ENCODE data around the gene CPA3.

CPA3 gene

GRCh38 chr3:148931574-148931973, 66.5 kb downstream of the CPA3 start:
- Histone ChIP-seq H3K36me3 (ENCODE audit: insufficient read depth, low read length) (no peaks in the 10 kb centered on the region), H3K27me3 (ENCODE audit: insufficient read depth, low read length, poor library complexity) (peaks cover 18% of the 10 kb centered on the region), H3K9me3 (ENCODE audit: insufficient read depth, low read length, severe bottlenecking) (no peaks in the 10 kb centered on the region), H3K4me1 (ENCODE audit: insufficient read depth, low read length) (no peaks in the 10 kb centered on the region), H4K20me1 (ENCODE audit: insufficient read depth, low read length) (no peaks in the 10 kb centered on the region), H3K9ac (ENCODE audit: low read depth, low read length) (no peak overlapping the region), H3K27ac (ENCODE audit: low read length) (no peak overlapping the region), H3K4me3 (ENCODE audit: low read depth in 1 of 2, low read length in 2 of 2) (no peak overlapping the region), H3K79me2 (ENCODE audit: insufficient read depth, low read length) (no peaks in the 10 kb centered on the region), H2AFZ (ENCODE audit: low read depth, low read length) (no peak overlapping the region), H3K4me2 (ENCODE audit: insufficient read depth, low read length) (no peak overlapping the region)
- ATAC-seq (ENCODE audit: insufficient read depth, low read depth) (no peak), DNase-seq (no peak)
- peak; percentile 3 for TF ChIP-seq CTCF (IDR thresholded peaks at IDR 0.05; ENCODE audit: borderline replicate concordance, extremely low read depth, low read length, poor library complexity, severe bottlenecking)
- no peak for TF ChIP-seq EZH2 (IDR thresholded peaks at IDR 0.05; ENCODE audit: borderline replicate concordance, low read depth, low read length, severe bottlenecking)

GRCh38 chr3:148932972-148933371, 67.9 kb downstream of the CPA3 start:
- DNase-seq (no peak), ATAC-seq (ENCODE audit: insufficient read depth, low read depth) (no peak)
- TF ChIP-seq CTCF (IDR thresholded peaks at IDR 0.05; ENCODE audit: borderline replicate concordance, extremely low read depth, low read length, poor library complexity, severe bottlenecking) (no peak), EZH2 (IDR thresholded peaks at IDR 0.05; ENCODE audit: borderline replicate concordance, low read depth, low read length, severe bottlenecking) (no peak)
- Histone ChIP-seq H3K27me3 (ENCODE audit: insufficient read depth, low read length, poor library complexity) (peaks cover 26% of the 10 kb centered on the region), H3K27ac (ENCODE audit: low read length) (no peak overlapping the region), H3K4me2 (ENCODE audit: insufficient read depth, low read length) (no peak overlapping the region), H3K4me3 (ENCODE audit: low read depth in 1 of 2, low read length in 2 of 2) (no peak overlapping the region), H3K9ac (ENCODE audit: low read depth, low read length) (no peak overlapping the region), H3K79me2 (ENCODE audit: insufficient read depth, low read length) (no peaks in the 10 kb centered on the region), H3K9me3 (ENCODE audit: insufficient read depth, low read length, severe bottlenecking) (no peaks in the 10 kb centered on the region), H3K4me1 (ENCODE audit: insufficient read depth, low read length) (no peaks in the 10 kb centered on the region), H3K36me3 (ENCODE audit: insufficient read depth, low read length) (no peaks in the 10 kb centered on the region), H4K20me1 (ENCODE audit: insufficient read depth, low read length) (no peaks in the 10 kb centered on the region), H2AFZ (ENCODE audit: low read depth, low read length) (no peak overlapping the region)

- no peak overlapping the region for H3K4me3 ChIP-seq (ENCODE audit: low read depth in 1 of 2, low read length in 2 of 2)
Observed at GRCh38 chr3:148937467-148938255, 72.6 kb downstream of the CPA3 start.

More at GRCh38 chr3:148937467-148938255, 72.6 kb downstream of the CPA3 start:
- no peak overlapping the region for H3K9ac ChIP-seq (ENCODE audit: low read depth, low read length)
- H3K79me2 ChIP-seq (ENCODE audit: insufficient read depth, low read length), result no peaks in the 10 kb centered on the region
- no peak for ATAC-seq (ENCODE audit: insufficient read depth, low read depth)
- no peaks in the 10 kb centered on the region for H3K4me1 ChIP-seq (ENCODE audit: insufficient read depth, low read length)
- H3K27me3 ChIP-seq (ENCODE audit: insufficient read depth, low read length, poor library complexity), result peaks cover 30% of the 10 kb centered on the region
- no peak for DNase-seq
- H2AFZ ChIP-seq (ENCODE audit: low read depth, low read length), result no peak overlapping the region
- no peaks in the 10 kb centered on the region for H3K36me3 ChIP-seq (ENCODE audit: insufficient read depth, low read length)
- H3K27ac ChIP-seq (ENCODE audit: low read length), result no peak overlapping the region
- H3K9me3 ChIP-seq (ENCODE audit: insufficient read depth, low read length, severe bottlenecking), result no peaks in the 10 kb centered on the region
- no peak for TF ChIP-seq EZH2 (IDR thresholded peaks at IDR 0.05; ENCODE audit: borderline replicate concordance, low read depth, low read length, severe bottlenecking)
- TF ChIP-seq CTCF (IDR thresholded peaks at IDR 0.05; ENCODE audit: borderline replicate concordance, extremely low read depth, low read length, poor library complexity, severe bottlenecking), result no peak
- no peaks in the 10 kb centered on the region for H4K20me1 ChIP-seq (ENCODE audit: insufficient read depth, low read length)
- H3K4me2 ChIP-seq (ENCODE audit: insufficient read depth, low read length), result no peak overlapping the region
